Activated CD8-positive, alpha-beta memory T cell treated with anti-CD3 and anti-CD28 coated beads, Interleukin-2, amount 10 ng/mL, durations not matched to agents 7 days and 5 days (primary cell): ENCODE measurements around the gene ZFR. TPM values are rescaled to one million over a fixed set of nuclear protein-coding genes. Genes with fewer than 3 reads are reported as not detected.

ENCODE experiments used
- ATAC-seq: fragments of 150-1000 bp; cut with Tn5 transposase; one replicate; pipeline ENCODE4 v1.10.0; 2021; ENCODE audit warnings: moderate library complexity
- CTCF ChIA-PET: fragments of 350-600 bp; sonication (Branson Sonifier 250); formaldehyde crosslinking; loops from one replicate; lab custom pipeline; 2021; ENCODE audit warnings: antibody characterized with exemption; lab: Charles Lee
- DNase-seq: peaks from one replicate; pipeline ENCODE4 v3.0.0-alpha.2; 2020
- H3K27ac Mint-ChIP-seq: one replicate; pipeline ENCODE4 v1.8.0; 2021; ENCODE audit warnings: mild to moderate bottlenecking, mixed read lengths
- H3K27me3 Mint-ChIP-seq: one replicate; pipeline ENCODE4 v1.8.0; 2021; ENCODE audit warnings: mixed read lengths
- H3K36me3 Mint-ChIP-seq: one replicate; pipeline ENCODE4 v1.8.0; 2021; ENCODE audit warnings: mild to moderate bottlenecking, mixed read lengths
- H3K4me1 Mint-ChIP-seq: one replicate; pipeline ENCODE4 v1.8.0; 2021; ENCODE audit warnings: mixed read lengths
- H3K4me3 Mint-ChIP-seq: one replicate; pipeline ENCODE4 v1.8.0; 2021; ENCODE audit warnings: mild to moderate bottlenecking, moderate library complexity, mixed read lengths
- H3K9me3 Mint-ChIP-seq: one replicate; pipeline ENCODE4 v1.8.0; 2022; ENCODE audit warnings: low read depth, mixed read lengths
- total RNA-seq, 2 experiments: library from RNA; stranded (reverse); gene quantifications; one replicate each; pipeline ENCODE4 v1.2.3, GENCODE V29; 2021

The ZFR gene
- 10 to 100 TPM; 39.8 to 56.0 TPM for total RNA-seq

GRCh38 chr5:32444431-32445286 lies at the start of gene ZFR:
ZFR (minus strand) TSS chr5:32444740; CDS start chr5:32444658, 82 bp downstream.
- H3K27ac Mint-ChIP-seq = peak within 1 kb of the TSS; percentile 93
- H3K4me3 Mint-ChIP-seq = peak within 1 kb of the TSS; percentile 92
- DNase-seq = peak; percentile 96
- CTCF ChIA-PET = interaction anchor here (1.0 kb wide), 1 partner anchor 145 kb away, joined by 3 read pairs; no protein-coding TSS in a partner anchor
- peak; percentile 92 for ATAC-seq
- H3K36me3 Mint-ChIP-seq = peaks cover 18% of the 10 kb centered on the region
- no peaks in the 10 kb centered on the region for H3K9me3 Mint-ChIP-seq
- H3K4me1 Mint-ChIP-seq = peaks cover 33% of the 10 kb centered on the region
- H3K27me3 Mint-ChIP-seq = peaks cover 6% of the 10 kb centered on the region

GRCh38 chr5:32490972-32491557 lies 46.5 kb upstream of the ZFR start:
- H3K36me3 Mint-ChIP-seq = no peaks in the 10 kb centered on the region
- H3K27ac Mint-ChIP-seq = no peak overlapping the region
- peaks cover 2% of the 10 kb centered on the region for H3K4me1 Mint-ChIP-seq
- no peak for ATAC-seq
- DNase-seq = no peak
- H3K27me3 Mint-ChIP-seq = no peaks in the 10 kb centered on the region
- H3K9me3 Mint-ChIP-seq = no peaks in the 10 kb centered on the region
- H3K4me3 Mint-ChIP-seq = no peak overlapping the region
- CTCF ChIA-PET = interaction anchor here (0.7 to 6.0 kb wide), 10 partner anchors 9 to 358 kb away, joined by 3 to 149 read pairs (median 4); partner anchors contain the start of gene SUB1

- DNase-seq (peak; percentile 79), ATAC-seq (peak; percentile 64)
- Mint-ChIP-seq H3K27me3 (no peaks in the 10 kb centered on the region), H3K36me3 (no peaks in the 10 kb centered on the region), H3K9me3 (no peaks in the 10 kb centered on the region), H3K27ac (no peak overlapping the region), H3K4me3 (no peak overlapping the region), H3K4me1 (peaks cover 2% of the 10 kb centered on the region)
- CTCF ChIA-PET = interaction anchor here (0.7 to 6.0 kb wide), 30 partner anchors 10 to 259 kb away, joined by 3 to 149 read pairs (median 4); partner anchors contain the start of gene SUB1
Observed at GRCh38 chr5:32489791-32490562, 45.4 kb upstream of the ZFR start.

GRCh38 chr5:32487424-32487823 lies 42.9 kb upstream of the ZFR start:
- CTCF ChIA-PET = interaction anchor here (4.4 to 6.0 kb wide), 2 partner anchors 101 to 126 kb away, joined by 51 to 149 read pairs; partner anchors contain the start of gene SUB1
- no peak overlapping the region for H3K4me3 Mint-ChIP-seq
- no peak for DNase-seq

GRCh38 chr5:32487008-32487407 lies 42.5 kb upstream of the ZFR start:
- DNase-seq = no peak
- CTCF ChIA-PET = interaction anchor here (6.0 kb wide), 1 partner anchor 101 kb away, joined by 149 read pairs; the partner anchor contains the start of gene SUB1
- Mint-ChIP-seq H3K36me3 (no peaks in the 10 kb centered on the region), H3K27me3 (no peaks in the 10 kb centered on the region), H3K27ac (no peak overlapping the region), H3K9me3 (no peaks in the 10 kb centered on the region), H3K4me3 (no peak overlapping the region), H3K4me1 (peaks cover 2% of the 10 kb centered on the region)
- no peak for ATAC-seq

More at GRCh38 chr5:32487424-32487823, 42.9 kb upstream of the ZFR start:
- H3K27me3 Mint-ChIP-seq = no peaks in the 10 kb centered on the region
- no peaks in the 10 kb centered on the region for H3K36me3 Mint-ChIP-seq
- H3K4me1 Mint-ChIP-seq = peaks cover 2% of the 10 kb centered on the region
- no peaks in the 10 kb centered on the region for H3K9me3 Mint-ChIP-seq
- no peak for ATAC-seq
- H3K27ac Mint-ChIP-seq = no peak overlapping the region

- Mint-ChIP-seq H3K4me1 (no peaks in the 10 kb centered on the region), H3K27ac (no peak overlapping the region), H3K27me3 (no peaks in the 10 kb centered on the region), H3K4me3 (no peak overlapping the region), H3K36me3 (no peaks in the 10 kb centered on the region), H3K9me3 (no peaks in the 10 kb centered on the region)
- CTCF ChIA-PET = interaction anchor here (0.5 to 4.0 kb wide), 3 partner anchors 9 to 108 kb away, joined by 3 to 13 read pairs (median 4); no protein-coding TSS in a partner anchor
- DNase-seq (no peak), ATAC-seq (no peak)
Observed at GRCh38 chr5:32482193-32482592, 37.7 kb upstream of the ZFR start.

GRCh38 chr5:32479096-32479495 lies 34.6 kb upstream of the ZFR start:
- Mint-ChIP-seq H3K36me3 (no peaks in the 10 kb centered on the region), H3K4me3 (no peak overlapping the region), H3K4me1 (no peaks in the 10 kb centered on the region), H3K27me3 (no peaks in the 10 kb centered on the region), H3K9me3 (no peaks in the 10 kb centered on the region), H3K27ac (no peak overlapping the region)
- ATAC-seq (no peak), DNase-seq (no peak)
- CTCF ChIA-PET = interaction anchor here (0.7 kb wide), 1 partner anchor 133 kb away, joined by 3 read pairs; no protein-coding TSS in a partner anchor

- no peaks in the 10 kb centered on the region for H3K4me1 Mint-ChIP-seq
- H3K27me3 Mint-ChIP-seq = no peaks in the 10 kb centered on the region
- CTCF ChIA-PET = no interaction called here
- DNase-seq (no peak), ATAC-seq (no peak)
- H3K27ac Mint-ChIP-seq = no peak overlapping the region
- no peak overlapping the region for H3K4me3 Mint-ChIP-seq
- H3K9me3 Mint-ChIP-seq = no peaks in the 10 kb centered on the region
- H3K36me3 Mint-ChIP-seq = no peaks in the 10 kb centered on the region
Observed at GRCh38 chr5:32476891-32477290, 32.4 kb upstream of the ZFR start.

- H3K36me3 Mint-ChIP-seq = no peaks in the 10 kb centered on the region
- no peaks in the 10 kb centered on the region for H3K27me3 Mint-ChIP-seq
Observed at GRCh38 chr5:32475334-32476097, 31.0 kb upstream of the ZFR start.

GRCh38 chr5:32474209-32474854 lies 29.8 kb upstream of the ZFR start:
- ATAC-seq (no peak), DNase-seq (no peak)
- Mint-ChIP-seq H3K4me1 (no peaks in the 10 kb centered on the region), H3K27ac (no peak overlapping the region), H3K4me3 (no peak overlapping the region), H3K36me3 (no peaks in the 10 kb centered on the region), H3K27me3 (no peaks in the 10 kb centered on the region), H3K9me3 (no peaks in the 10 kb centered on the region)
- CTCF ChIA-PET = interaction anchor here (0.6 to 2.0 kb wide), 4 partner anchors 15 to 136 kb away, joined by 3 to 6 read pairs (median 4); no protein-coding TSS in a partner anchor

More at GRCh38 chr5:32475334-32476097, 31.0 kb upstream of the ZFR start:
- H3K27ac Mint-ChIP-seq = no peak overlapping the region
- CTCF ChIA-PET = no interaction called here
- ATAC-seq (no peak), DNase-seq (no peak)
- no peaks in the 10 kb centered on the region for H3K9me3 Mint-ChIP-seq
- no peaks in the 10 kb centered on the region for H3K4me1 Mint-ChIP-seq
- no peak overlapping the region for H3K4me3 Mint-ChIP-seq

- CTCF ChIA-PET = interaction anchor here (2.0 kb wide), 1 partner anchor 18 kb away, joined by 5 read pairs; no protein-coding TSS in a partner anchor
- Mint-ChIP-seq H3K27ac (no peak overlapping the region), H3K9me3 (no peaks in the 10 kb centered on the region), H3K4me3 (no peak overlapping the region), H3K27me3 (no peaks in the 10 kb centered on the region), H3K36me3 (no peaks in the 10 kb centered on the region), H3K4me1 (no peaks in the 10 kb centered on the region)
- no peak for ATAC-seq
- DNase-seq = no peak
Observed at GRCh38 chr5:32473072-32473471, 28.5 kb upstream of the ZFR start.

GRCh38 chr5:32471784-32472183 lies 27.2 kb upstream of the ZFR start:
- DNase-seq (no peak), ATAC-seq (no peak)
- H3K4me3 Mint-ChIP-seq = no peak overlapping the region
- no peaks in the 10 kb centered on the region for H3K36me3 Mint-ChIP-seq
- no peaks in the 10 kb centered on the region for H3K27me3 Mint-ChIP-seq
- no peaks in the 10 kb centered on the region for H3K9me3 Mint-ChIP-seq
- CTCF ChIA-PET = interaction anchor here (0.5 to 1.1 kb wide), 3 partner anchors 53 to 240 kb away, joined by 3 to 6 read pairs (median 4); no protein-coding TSS in a partner anchor
- H3K27ac Mint-ChIP-seq = no peak overlapping the region
- no peaks in the 10 kb centered on the region for H3K4me1 Mint-ChIP-seq
